Activated CD8-positive, alpha-beta memory T cell treated with anti-CD3 and anti-CD28 coated beads for 1 hour (primary cell): ENCODE measurements around the gene OR56B1.

Experiments used
- DNase-seq, 2 donors: peaks; one replicate each; pipeline ENCODE4 v3.0.0-alpha.2; 2020; ENCODE audit warnings: low read depth in 1 of 2; ENCODE audit errors: extremely low read depth in 1 of 2

Gene OR56B1

DNA sequence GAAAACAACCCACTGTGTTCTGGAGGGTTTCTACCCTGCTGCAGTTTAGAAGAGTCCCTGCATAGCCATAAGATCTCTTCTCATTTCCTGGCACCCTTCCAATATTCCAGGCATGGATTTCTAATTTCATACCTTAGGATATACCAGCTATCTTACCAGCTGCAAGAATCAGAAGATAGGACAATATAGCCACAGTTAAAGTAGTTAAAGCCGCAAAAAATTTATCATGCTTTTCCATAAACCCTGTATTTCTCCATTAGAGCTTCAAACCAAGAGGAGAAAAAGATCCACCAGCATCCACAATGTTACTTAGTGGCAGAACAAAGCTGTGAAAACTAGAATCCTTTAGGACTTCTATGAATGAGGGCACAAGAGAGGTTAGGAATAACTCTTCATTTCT is 8.6 kb upstream of the OR56B1 start:
- no peak for DNase-seq

GRCh38 chr11:5737091-5737490 is 843 bp downstream of the OR56B1 start:
- no peak for DNase-seq

GRCh38 chr11:5737670-5738392 is 1.6 kb downstream of the OR56B1 start:
- DNase-seq: no peak

DNA sequence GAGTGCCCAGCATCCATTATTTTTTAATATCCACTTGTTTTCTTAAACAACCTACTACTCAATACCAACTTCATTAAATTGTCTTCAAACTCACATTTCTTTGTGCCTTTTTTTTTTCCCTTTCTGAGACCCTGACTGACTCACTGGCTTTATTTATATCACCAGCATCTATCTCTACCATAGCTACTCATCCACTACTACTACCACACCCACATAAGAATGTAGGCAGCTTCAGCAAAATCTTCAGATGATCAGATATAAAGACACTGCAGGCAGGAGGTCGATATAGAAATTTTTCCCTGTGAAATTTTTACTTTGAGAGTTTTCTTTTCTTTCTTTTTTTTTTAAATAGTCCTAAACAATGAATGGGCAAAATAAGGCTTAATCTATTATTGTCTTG is 2.2 kb downstream of the OR56B1 start:
- no peak for DNase-seq

GRCh38 chr11:5746614-5747013 is 10.4 kb downstream of the OR56B1 start:
- no peak for DNase-seq

- no peak for DNase-seq
Observed at GRCh38 chr11:5749836-5750235, 13.6 kb downstream of the OR56B1 start.

DNA sequence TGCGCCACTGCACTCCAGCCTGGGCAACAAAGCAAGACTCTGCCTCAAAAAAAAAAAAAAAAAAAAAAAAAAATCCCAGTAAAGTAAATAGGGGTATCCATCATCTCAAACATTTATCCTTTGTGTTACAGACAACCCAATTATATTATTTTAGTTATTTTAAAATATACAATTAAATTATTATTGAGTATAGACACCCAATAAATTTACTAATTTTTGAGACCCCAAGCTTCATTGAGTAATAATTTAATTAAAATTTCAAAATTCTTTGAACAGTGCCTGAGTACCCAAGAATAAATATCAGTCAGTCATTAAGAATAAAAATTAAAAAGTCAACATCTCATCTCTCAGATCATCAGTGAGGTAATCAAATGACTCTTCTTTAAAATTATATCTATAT is 17.7 kb downstream of the OR56B1 start, which contains the start of gene OR52N4:
Gene OR52N4, plus strand, starts transcription at position 301 of the 400 bp plus-strand sequence. CDS start 498 bp downstream, outside the sequence.
- DNase-seq: no peak

DNA sequence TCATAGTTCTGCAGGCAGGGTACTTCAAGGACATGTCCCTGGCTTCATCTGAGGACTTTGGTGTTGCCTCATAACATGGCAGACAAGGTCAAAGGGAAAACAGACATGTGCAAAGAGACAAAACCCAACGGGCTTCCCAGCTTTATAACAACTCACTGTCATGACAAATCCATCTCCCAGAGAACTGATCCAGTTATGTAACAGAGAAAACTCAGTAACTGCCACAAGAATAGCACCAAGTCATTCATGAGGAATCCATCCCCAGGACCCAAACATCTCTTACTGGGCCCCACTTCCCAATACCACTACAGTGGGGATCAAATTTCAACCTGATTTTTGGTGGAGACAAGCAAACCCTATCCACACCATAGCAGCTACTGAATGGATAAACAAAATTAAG is 30.8 kb downstream of the OR56B1 start:
- DNase-seq: no peak

DNA sequence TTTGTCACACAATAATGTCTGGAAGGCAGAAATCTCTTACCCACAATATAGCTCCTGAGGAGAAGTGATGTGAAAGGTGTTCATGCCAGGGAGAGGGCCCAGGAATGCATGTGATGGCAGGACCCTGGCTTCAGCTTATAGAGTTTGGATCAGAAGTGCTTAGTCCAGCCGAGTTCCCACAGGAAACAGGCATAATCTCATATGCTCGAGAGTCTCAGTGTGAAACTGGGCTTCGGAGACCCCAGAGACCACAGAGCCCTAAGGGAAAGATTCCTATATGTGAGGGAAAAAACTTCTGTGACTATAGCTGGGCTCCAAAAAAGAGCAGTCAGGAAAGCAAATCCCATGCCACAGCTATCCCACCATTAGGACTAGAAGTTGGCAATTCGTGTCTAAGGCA is 47.0 kb downstream of the OR56B1 start, which contains the start of gene OR52N5:
Gene OR52N5, minus strand, starts transcription at position 101 of the 400 bp plus-strand sequence. CDS start 4,721 bp downstream, outside the sequence.
- no peak for DNase-seq
